HUES48 (cell line): ENCODE results near the gene CNTN4.

ENCODE experiments used
- H3K27ac ChIP-seq: one replicate; pipeline ENCODE4 v1.7.0; 2013; ENCODE audit warnings: low read depth, low read length, inconsistent platforms
- H3K27me3 ChIP-seq: 2 replicates; pipeline ENCODE4 v1.6.1; 2013; ENCODE audit warnings: mild to moderate bottlenecking, low read length; ENCODE audit not compliant: control insufficient read depth, insufficient read depth
- H3K36me3 ChIP-seq: 2 replicates; pipeline ENCODE4 v1.6.1; 2013; ENCODE audit warnings: low read length; ENCODE audit not compliant: control insufficient read depth, insufficient read depth
- H3K4me1 ChIP-seq: 2 replicates; pipeline ENCODE4 v1.6.1; 2013; ENCODE audit warnings: mild to moderate bottlenecking, low read length; ENCODE audit not compliant: control insufficient read depth, insufficient read depth
- H3K4me3 ChIP-seq: 2 replicates; pipeline ENCODE4 v1.5.1; 2013; ENCODE audit warnings: mild to moderate bottlenecking, low read depth, low read length
- H3K9ac ChIP-seq: 2 replicates; pipeline ENCODE4 v1.6.1; 2013; ENCODE audit warnings: mild to moderate bottlenecking, low read depth, low read length, moderate library complexity
- H3K9me3 ChIP-seq: 2 replicates; pipeline ENCODE4 v1.6.1; 2013; ENCODE audit warnings: low read length; ENCODE audit not compliant: control insufficient read depth, insufficient read depth

CNTN4 gene

DNA sequence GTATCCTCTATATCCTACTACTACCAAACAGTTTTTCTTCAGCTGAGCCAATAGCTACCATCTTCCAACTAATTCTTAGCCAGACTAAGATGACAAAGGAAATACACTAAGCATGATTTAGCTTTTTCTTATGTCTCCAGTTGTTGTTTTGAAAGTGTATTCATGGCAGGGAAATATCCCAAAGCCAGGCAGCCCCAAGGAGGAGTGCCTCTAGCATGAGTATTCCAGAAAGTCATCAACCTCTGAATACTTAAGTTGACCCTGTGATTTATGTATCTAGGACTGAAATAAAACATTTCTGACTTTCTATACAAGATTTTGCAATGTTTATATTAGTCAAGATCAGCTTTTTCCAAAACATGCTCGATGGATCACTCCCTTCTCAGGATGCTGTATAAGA lies 562.4 kb downstream of the CNTN4 start:
- Histone ChIP-seq H3K27me3 (no peaks in the 10 kb centered on the region), H3K4me1 (peaks cover 17% of the 10 kb centered on the region), H3K9me3 (no peaks in the 10 kb centered on the region), H3K27ac (no peak overlapping the region), H3K9ac (no peak overlapping the region), H3K36me3 (no peaks in the 10 kb centered on the region), H3K4me3 (no peak overlapping the region)

DNA sequence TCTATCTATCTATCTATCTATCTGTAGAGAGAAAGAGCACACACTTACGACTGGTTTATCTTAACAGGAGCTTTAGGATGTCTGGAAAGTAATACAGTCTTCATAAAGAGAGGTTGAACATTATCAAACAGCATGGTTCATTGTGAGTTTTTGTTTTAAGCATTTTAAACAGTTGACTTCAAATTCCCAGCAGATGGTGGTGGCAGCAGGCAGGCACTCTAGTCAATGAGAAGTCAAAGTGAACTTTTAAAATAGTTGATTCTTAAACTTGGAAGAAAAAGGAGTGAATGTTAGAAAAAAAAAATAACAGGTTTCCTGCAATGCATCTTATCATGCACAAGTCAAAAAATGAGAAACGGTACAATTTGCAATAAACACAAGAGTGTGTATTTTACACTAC lies 578.8 kb downstream of the CNTN4 start:
- Histone ChIP-seq H3K36me3 (no peaks in the 10 kb centered on the region), H3K4me1 (no peaks in the 10 kb centered on the region)

DNA sequence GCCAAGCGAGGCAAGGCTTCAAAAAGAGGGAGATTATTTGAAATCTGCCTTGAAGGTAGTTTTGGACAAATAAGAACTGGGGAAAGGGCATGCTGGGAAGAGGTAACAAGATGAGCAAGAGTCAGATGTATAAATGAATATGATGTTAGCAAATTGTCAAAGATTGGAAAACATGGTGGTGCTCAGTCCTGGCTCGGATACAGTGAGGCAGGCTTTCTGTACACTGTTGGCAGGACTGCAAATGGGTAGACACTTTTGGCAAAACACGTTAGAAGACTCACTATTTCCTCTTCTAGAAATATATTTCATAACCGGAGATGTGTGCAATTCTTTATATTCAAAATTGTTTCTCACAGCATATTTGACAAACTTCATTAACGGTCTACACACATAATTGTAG lies 581.6 kb downstream of the CNTN4 start:
- Histone ChIP-seq H3K36me3 (no peaks in the 10 kb centered on the region), H3K4me3 (no peak overlapping the region), H3K27ac (no peak overlapping the region), H3K9ac (no peak overlapping the region), H3K27me3 (no peaks in the 10 kb centered on the region), H3K9me3 (no peaks in the 10 kb centered on the region), H3K4me1 (peaks cover 19% of the 10 kb centered on the region)

More for the DNA sequence above, 578.8 kb downstream of the CNTN4 start:
- Histone ChIP-seq H3K9me3 (peaks cover 8% of the 10 kb centered on the region; the same call in 1 of the 2 replicates), H3K9ac (no peak overlapping the region), H3K27ac (no peak overlapping the region), H3K27me3 (no peaks in the 10 kb centered on the region), H3K4me3 (no peak overlapping the region)

DNA sequence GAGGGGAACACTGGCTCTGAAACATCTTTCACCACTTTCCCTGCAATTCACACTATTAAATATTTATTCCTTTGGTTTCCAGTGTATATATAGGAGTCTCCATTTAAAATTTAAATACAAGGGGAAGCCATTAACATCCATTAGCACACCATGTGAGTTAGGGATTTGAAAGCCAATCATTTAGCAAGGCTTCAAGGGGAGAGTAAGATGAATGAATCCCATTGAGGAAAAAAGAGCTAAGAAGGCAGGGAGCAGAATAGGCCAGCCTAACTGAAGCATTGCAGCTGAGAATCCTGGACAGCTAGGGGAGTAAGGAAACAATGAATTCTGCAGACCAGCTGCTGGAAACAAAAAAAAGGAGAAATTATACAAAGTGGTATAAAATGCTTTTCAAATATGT lies 585.4 kb downstream of the CNTN4 start:
- Histone ChIP-seq H3K36me3 (no peaks in the 10 kb centered on the region), H3K4me3 (no peak overlapping the region), H3K9me3 (no peaks in the 10 kb centered on the region), H3K9ac (no peak overlapping the region), H3K27ac (peak overlapping the region; percentile 32), H3K27me3 (no peaks in the 10 kb centered on the region), H3K4me1 (peaks cover 42% of the 10 kb centered on the region)

DNA sequence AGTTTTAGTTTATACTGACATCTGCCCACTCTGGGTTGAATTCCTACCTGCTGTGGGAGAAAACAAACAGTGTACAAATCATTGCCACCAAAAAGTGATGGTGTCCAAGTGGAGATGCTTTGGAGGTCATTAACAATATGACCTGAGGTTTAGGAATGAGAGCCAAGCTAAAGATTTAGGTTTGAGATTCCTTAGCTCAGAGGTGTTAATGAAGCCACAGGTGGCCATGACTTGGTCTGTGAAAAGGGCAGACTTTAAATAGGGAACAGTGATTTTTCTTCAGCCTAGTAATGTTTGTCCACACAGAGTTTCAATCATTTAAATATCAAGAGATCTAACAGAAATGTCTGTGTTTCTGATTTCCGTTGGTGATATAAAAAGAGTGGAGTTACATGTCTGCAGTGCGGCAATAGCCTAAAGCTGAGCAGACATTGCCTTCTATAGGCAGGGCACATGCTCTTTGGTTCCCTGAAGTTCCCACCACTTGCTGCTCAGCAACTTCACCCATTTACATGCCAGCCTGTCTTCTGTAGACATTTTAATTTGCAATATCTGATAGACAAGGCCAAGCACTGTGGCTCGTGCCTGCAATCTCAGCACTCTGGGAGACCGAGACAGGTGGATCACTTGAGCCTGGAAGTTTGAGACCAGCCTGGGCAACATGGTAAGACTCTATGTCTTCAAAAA lies 588.3 kb downstream of the CNTN4 start:
- Histone ChIP-seq H3K27ac (peak overlapping the region; percentile 11), H3K4me3 (no peak overlapping the region), H3K36me3 (no peaks in the 10 kb centered on the region), H3K9ac (no peak overlapping the region), H3K9me3 (no peaks in the 10 kb centered on the region), H3K27me3 (no peaks in the 10 kb centered on the region), H3K4me1 (peaks cover 47% of the 10 kb centered on the region)

DNA sequence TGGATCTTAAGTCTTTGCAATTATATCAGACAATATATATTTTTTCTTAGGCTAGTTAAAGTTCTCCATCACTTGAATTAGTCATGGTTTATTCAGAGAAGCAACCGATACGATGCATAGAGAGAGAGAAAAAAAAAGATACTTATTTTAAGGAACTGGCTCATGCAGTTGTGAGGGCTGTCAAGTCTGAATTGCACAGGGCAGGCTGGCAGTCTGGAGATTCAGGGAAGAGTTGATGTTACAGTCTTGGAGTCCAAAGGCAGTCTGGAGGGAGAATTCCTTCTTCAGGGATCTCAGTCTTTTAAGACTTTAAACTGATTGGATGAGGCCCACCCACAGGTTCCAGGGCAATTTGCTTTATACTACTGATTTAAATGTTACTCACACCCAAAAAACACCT lies 598.9 kb downstream of the CNTN4 start:
- Histone ChIP-seq H3K9me3 (no peaks in the 10 kb centered on the region), H3K27ac (no peak overlapping the region), H3K4me1 (no peaks in the 10 kb centered on the region), H3K9ac (no peak overlapping the region), H3K36me3 (no peaks in the 10 kb centered on the region), H3K27me3 (no peaks in the 10 kb centered on the region), H3K4me3 (no peak overlapping the region)

DNA sequence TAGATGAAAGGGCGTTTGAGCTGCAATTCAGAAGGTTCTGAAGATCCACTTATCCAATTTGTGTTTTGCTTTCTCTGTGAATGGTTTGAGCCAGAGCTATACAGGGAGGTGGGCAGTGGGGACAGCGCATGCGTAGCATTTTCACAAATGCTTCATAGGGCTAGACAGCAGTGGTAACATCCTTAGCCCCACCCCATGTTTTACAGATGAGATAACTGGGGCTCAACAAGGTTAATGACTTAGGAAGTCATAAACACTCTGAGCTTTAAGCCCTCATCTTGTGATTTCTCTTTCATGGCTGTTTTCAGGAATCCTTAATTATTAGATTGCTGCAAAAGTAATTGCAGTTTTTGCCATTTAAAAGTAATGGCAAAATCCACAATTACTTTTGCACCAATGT lies 602.8 kb downstream of the CNTN4 start:
- H3K36me3 ChIP-seq: no peaks in the 10 kb centered on the region
- no peaks in the 10 kb centered on the region for H3K9me3 ChIP-seq
- no peak overlapping the region for H3K4me3 ChIP-seq
- H3K27me3 ChIP-seq: no peaks in the 10 kb centered on the region
- no peak overlapping the region for H3K27ac ChIP-seq
- no peaks in the 10 kb centered on the region for H3K4me1 ChIP-seq
- H3K9ac ChIP-seq: no peak overlapping the region

DNA sequence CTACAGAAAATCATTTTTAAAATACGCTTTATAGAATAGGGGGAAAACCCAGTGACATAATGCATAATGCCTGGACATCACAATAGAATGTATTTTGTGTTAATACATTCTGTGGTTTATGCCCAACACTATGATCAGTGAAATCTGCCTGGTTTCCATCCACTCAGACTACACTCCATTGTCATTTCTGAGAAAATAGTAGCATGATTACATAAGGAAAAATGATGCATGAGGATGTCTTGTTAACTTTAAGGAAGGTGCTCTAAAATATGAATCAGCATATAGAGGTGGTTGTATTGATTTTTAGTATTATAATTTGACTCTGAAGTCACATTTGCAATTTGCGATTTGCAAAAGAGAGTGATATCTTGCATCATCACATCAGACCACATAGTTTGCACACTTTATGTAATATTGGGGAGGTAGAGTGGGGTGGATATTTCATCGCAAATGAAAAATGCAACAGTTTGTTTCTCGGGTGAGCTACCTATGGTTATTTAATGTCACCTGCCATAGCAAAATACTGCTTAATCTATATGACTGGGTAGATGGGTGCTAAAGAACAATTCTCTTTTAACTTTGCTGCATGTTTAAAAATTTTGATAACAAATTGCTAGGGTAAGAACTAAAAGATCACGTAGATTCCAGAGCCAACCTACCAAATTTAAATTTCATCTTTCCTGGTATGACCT lies 607.6 kb downstream of the CNTN4 start:
- H3K4me1 ChIP-seq: no peaks in the 10 kb centered on the region
- H3K4me3 ChIP-seq: no peak overlapping the region
- H3K9me3 ChIP-seq: no peaks in the 10 kb centered on the region
- H3K36me3 ChIP-seq: no peaks in the 10 kb centered on the region
- no peaks in the 10 kb centered on the region for H3K27me3 ChIP-seq
- H3K27ac ChIP-seq: no peak overlapping the region
- no peak overlapping the region for H3K9ac ChIP-seq

DNA sequence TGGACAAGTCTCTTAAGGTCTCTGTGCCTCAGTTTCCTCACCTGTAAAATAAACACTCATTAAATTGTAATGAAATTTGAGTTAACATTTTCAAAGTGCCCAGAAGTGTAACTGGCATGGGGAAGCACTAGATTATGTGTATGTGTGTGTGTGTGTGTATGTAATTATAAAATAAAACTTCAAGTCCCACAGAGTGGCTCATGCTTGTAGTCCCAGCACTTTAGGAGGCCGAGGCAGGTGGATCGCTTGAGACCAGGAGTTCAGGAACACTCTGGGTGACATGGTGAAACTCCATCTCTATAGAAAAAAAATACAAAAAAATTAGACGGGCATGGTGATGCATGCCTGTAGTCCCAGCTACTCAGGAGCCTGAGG lies 608.2 kb downstream of the CNTN4 start:
- Histone ChIP-seq H3K36me3 (no peaks in the 10 kb centered on the region), H3K4me3 (no peak overlapping the region), H3K27ac (no peak overlapping the region), H3K9me3 (no peaks in the 10 kb centered on the region), H3K27me3 (no peaks in the 10 kb centered on the region), H3K4me1 (no peaks in the 10 kb centered on the region), H3K9ac (no peak overlapping the region)

DNA sequence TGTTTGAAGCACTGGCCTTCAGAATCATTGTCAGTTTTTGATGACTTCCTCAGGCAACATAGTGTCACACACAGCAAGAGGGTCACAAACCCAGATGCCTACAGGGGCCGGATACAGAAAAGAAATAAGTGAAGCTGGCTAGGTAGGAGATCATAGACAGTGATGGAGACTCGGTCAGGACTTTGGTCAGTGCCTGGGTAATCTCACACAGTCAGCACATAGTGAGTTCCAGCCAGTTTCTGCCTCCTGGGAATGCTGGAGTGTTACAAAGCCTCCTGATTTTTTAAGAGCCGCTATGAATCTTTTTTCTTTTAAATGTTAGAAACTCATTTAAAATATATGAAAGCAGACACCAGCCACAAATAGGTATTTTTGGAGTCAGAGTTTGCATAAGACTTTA lies 612.4 kb downstream of the CNTN4 start:
- H3K4me1 ChIP-seq: no peaks in the 10 kb centered on the region
- no peaks in the 10 kb centered on the region for H3K9me3 ChIP-seq
- H3K4me3 ChIP-seq: no peak overlapping the region
- H3K36me3 ChIP-seq: no peaks in the 10 kb centered on the region
- no peak overlapping the region for H3K9ac ChIP-seq
- no peak overlapping the region for H3K27ac ChIP-seq
- H3K27me3 ChIP-seq: no peaks in the 10 kb centered on the region

DNA sequence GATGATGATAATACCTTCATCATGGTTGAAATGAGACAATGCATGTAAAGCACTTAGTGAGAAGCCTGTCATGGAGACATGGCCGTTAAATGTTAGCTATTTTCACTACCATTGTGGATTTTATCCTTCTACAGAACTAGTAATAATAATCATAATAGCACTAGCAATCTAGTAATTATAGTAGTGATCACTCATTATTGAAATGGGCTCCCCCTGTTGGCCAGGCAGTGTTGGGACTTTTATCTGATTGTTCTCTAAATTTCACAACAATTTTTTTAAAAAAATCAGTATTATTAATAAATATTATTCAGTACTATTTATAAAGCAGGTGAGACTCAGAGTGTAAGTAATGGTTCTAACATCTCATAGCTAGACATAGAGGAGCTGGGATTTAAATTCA lies 615.3 kb downstream of the CNTN4 start:
- no peaks in the 10 kb centered on the region for H3K9me3 ChIP-seq
- H3K4me1 ChIP-seq: no peaks in the 10 kb centered on the region
- H3K36me3 ChIP-seq: no peaks in the 10 kb centered on the region
- no peaks in the 10 kb centered on the region for H3K27me3 ChIP-seq
- no peak overlapping the region for H3K4me3 ChIP-seq
- no peak overlapping the region for H3K9ac ChIP-seq
- H3K27ac ChIP-seq: no peak overlapping the region
